Jurkat, Clone E6-1 (cell line): ENCODE data around the gene GPR176.
"Not testable (repeated sequence)": the region's sequence is repeated elsewhere in the genome, so short reads cannot be mapped to it uniquely, and the experiment has no call there.

ENCODE experiments used
- DNase-seq: peaks from one replicate; pipeline ENCODE4 v3.0.0-alpha.2; 2011; ENCODE audit warnings: low read depth, low spot score
- H3K4me3 ChIP-seq: 2 replicates; pipeline ENCODE4 v1.5.1; 2011; ENCODE audit warnings: mild to moderate bottlenecking, low read length, control low read depth, moderate library complexity

Gene GPR176

GRCh38 chr15:39907216-39907615, 12.8 kb downstream of the GPR176 start:
- DNase-seq = no peak
- no peak overlapping the region for H3K4me3 ChIP-seq

- no peak overlapping the region for H3K4me3 ChIP-seq
- no peak for DNase-seq
These were observed 16.0 kb downstream of the GPR176 start for GRCh38 chr15:39904115-39904514.

GRCh38 chr15:39898317-39898716, 21.7 kb downstream of the GPR176 start:
- no peak for DNase-seq
- no peak overlapping the region for H3K4me3 ChIP-seq

GRCh38 chr15:39896846-39897245, 23.2 kb downstream of the GPR176 start:
- DNase-seq = no peak
- no peak overlapping the region for H3K4me3 ChIP-seq

GRCh38 chr15:39896101-39896500, 24.0 kb downstream of the GPR176 start:
- no peak overlapping the region for H3K4me3 ChIP-seq
- DNase-seq = no peak

- not testable (repeated sequence) for DNase-seq, H3K4me3 ChIP-seq
These were observed 27.0 kb downstream of the GPR176 start for GRCh38 chr15:39893051-39893450.

- no peak overlapping the region for H3K4me3 ChIP-seq
- DNase-seq = no peak
These were observed 27.6 kb downstream of the GPR176 start for GRCh38 chr15:39892418-39892817.

GRCh38 chr15:39890621-39891020, 29.4 kb downstream of the GPR176 start:
- no peak for DNase-seq
- H3K4me3 ChIP-seq = no peak overlapping the region

- no peak for DNase-seq
- no peak overlapping the region for H3K4me3 ChIP-seq
These were observed 30.5 kb downstream of the GPR176 start for GRCh38 chr15:39889601-39890000.

- H3K4me3 ChIP-seq = no peak overlapping the region
- no peak for DNase-seq
These were observed 31.3 kb downstream of the GPR176 start for GRCh38 chr15:39888809-39889208.

GRCh38 chr15:39888243-39888642, 31.8 kb downstream of the GPR176 start:
- no peak for DNase-seq
- no peak overlapping the region for H3K4me3 ChIP-seq

GRCh38 chr15:39887832-39888231, 32.2 kb downstream of the GPR176 start:
- no peak for DNase-seq

GRCh38 chr15:39887211-39887610, 32.9 kb downstream of the GPR176 start:
- no peak for DNase-seq
- H3K4me3 ChIP-seq = no peak overlapping the region

More at GRCh38 chr15:39887832-39888231, 32.2 kb downstream of the GPR176 start:
- H3K4me3 ChIP-seq = no peak overlapping the region

- H3K4me3 ChIP-seq = no peak overlapping the region
- DNase-seq = no peak
These were observed 33.6 kb downstream of the GPR176 start for GRCh38 chr15:39886418-39886817.

- DNase-seq = no peak
- H3K4me3 ChIP-seq = no peak overlapping the region
These were observed 34.8 kb downstream of the GPR176 start for GRCh38 chr15:39885099-39885777.

GRCh38 chr15:39884351-39884750, 35.7 kb downstream of the GPR176 start:
- H3K4me3 ChIP-seq = no peak overlapping the region
- DNase-seq = no peak

- no peak overlapping the region for H3K4me3 ChIP-seq
- no peak for DNase-seq
These were observed 37.5 kb downstream of the GPR176 start for GRCh38 chr15:39882602-39883001.

GRCh38 chr15:39881790-39882189, 38.3 kb downstream of the GPR176 start:
- DNase-seq = no peak
- H3K4me3 ChIP-seq = no peak overlapping the region

GRCh38 chr15:39880718-39881387, 39.2 kb downstream of the GPR176 start:
- no peak overlapping the region for H3K4me3 ChIP-seq
- no peak for DNase-seq

- no peak overlapping the region for H3K4me3 ChIP-seq
- DNase-seq = no peak
These were observed 41.7 kb downstream of the GPR176 start for GRCh38 chr15:39878406-39878785.
